ENCODE data around the gene CCNK. TPM values are rescaled to one million over a fixed set of nuclear protein-coding genes. Genes with fewer than 3 reads are reported as not detected.
A peak's percentile ranks its signal among the peaks of the same experiment; 100 is the strongest.

Gene CCNK
- total RNA-seq, 1 experiment from 2014 or later: 80.1 TPM

- Histone ChIP-seq H3T11ph (ENCODE audit: low read length) (no peak overlapping the region), H3K14ac (ENCODE audit: insufficient read depth, low read length) (no peak overlapping the region), H3K56ac (ENCODE audit: insufficient read length, low read depth, low read length) (no peak overlapping the region), H4K8ac (replicated peaks; ENCODE audit: insufficient read length, low read depth, low read length) (no peak overlapping the region), H3K4me1 (ENCODE audit: insufficient read depth, low read length) (no peaks in the 10 kb centered on the region), H2BK15ac (ENCODE audit: low read depth, low read length) (no peak overlapping the region), H2BK5ac (ENCODE audit: insufficient read length, low read length) (no peak overlapping the region), H3K23me2 (ENCODE audit: insufficient read length, low read depth, low read length, poor library complexity, severe bottlenecking) (no peaks in the 10 kb centered on the region), H2BK20ac (ENCODE audit: low read depth, low read length, poor library complexity, severe bottlenecking) (no peak overlapping the region), H3K18ac (ENCODE audit: insufficient read length, low read depth, low read length) (no peak overlapping the region), H2AK5ac (ENCODE audit: insufficient read length, low read length) (no peak overlapping the region), H2BK120ac (ENCODE audit: low read depth, low read length, poor library complexity, severe bottlenecking) (no peak overlapping the region), H3K9ac (ENCODE audit: extremely low read depth, insufficient read length, low read length) (no peak overlapping the region), H3K79me2 (ENCODE audit: insufficient read depth, low read length) (no peaks in the 10 kb centered on the region), H3K4ac (ENCODE audit: low read depth, low read length) (no peak overlapping the region), H2BK12ac (ENCODE audit: insufficient read length, low read depth, low read length) (no peak overlapping the region), H3K9me3 (ENCODE audit: control insufficient read depth, low read depth, low read length) (no peaks in the 10 kb centered on the region), H4K5ac (ENCODE audit: insufficient read length, low read depth, low read length) (no peak overlapping the region), H2AFZ (ENCODE audit: low read length) (no peak overlapping the region), H3K27ac (ENCODE audit: insufficient read length, low read depth, low read length) (no peak overlapping the region), H4K20me1 (ENCODE audit: control insufficient read depth, insufficient read depth, insufficient read length) (no peaks in the 10 kb centered on the region), H3K23ac (ENCODE audit: insufficient read length, low read depth, low read length) (no peak overlapping the region), H3K4me2 (ENCODE audit: insufficient read depth, insufficient read length, low read length) (no peak overlapping the region), H4K91ac (ENCODE audit: insufficient read length, low read depth, low read length) (no peak overlapping the region), H3K27me3 (ENCODE audit: insufficient read depth, low read length) (no peaks in the 10 kb centered on the region), H3K79me1 (ENCODE audit: insufficient read depth, low read depth, low read length, poor library complexity, severe bottlenecking) (no peaks in the 10 kb centered on the region)
- Mint-ChIP-seq H3K27ac (peak overlapping the region; percentile 40 to 89 (median 49); a peak in 5 of 7 replicates), H3K9me3 (no peaks in the 10 kb centered on the region), H3K36me3 (ENCODE audit: insufficient read depth in 1 of 3, low read depth in 3 of 3) (peaks cover 14 to 29% (median 28%) of the 10 kb centered on the region in 3 experiments), H3K4me1 (peaks cover 5 to 6% of the 10 kb centered on the region in 2 experiments), H3K27me3 (ENCODE audit: low read depth) (no peaks in the 10 kb centered on the region), H3K4me3 (no peak overlapping the region)
- WGBS (ENCODE audit: extremely low coverage, insufficient read length, low lambda C conversion rate): no CpG with 5 or more reads among the region's 7 CpGs
- TF ChIP-seq, protein P1, sequence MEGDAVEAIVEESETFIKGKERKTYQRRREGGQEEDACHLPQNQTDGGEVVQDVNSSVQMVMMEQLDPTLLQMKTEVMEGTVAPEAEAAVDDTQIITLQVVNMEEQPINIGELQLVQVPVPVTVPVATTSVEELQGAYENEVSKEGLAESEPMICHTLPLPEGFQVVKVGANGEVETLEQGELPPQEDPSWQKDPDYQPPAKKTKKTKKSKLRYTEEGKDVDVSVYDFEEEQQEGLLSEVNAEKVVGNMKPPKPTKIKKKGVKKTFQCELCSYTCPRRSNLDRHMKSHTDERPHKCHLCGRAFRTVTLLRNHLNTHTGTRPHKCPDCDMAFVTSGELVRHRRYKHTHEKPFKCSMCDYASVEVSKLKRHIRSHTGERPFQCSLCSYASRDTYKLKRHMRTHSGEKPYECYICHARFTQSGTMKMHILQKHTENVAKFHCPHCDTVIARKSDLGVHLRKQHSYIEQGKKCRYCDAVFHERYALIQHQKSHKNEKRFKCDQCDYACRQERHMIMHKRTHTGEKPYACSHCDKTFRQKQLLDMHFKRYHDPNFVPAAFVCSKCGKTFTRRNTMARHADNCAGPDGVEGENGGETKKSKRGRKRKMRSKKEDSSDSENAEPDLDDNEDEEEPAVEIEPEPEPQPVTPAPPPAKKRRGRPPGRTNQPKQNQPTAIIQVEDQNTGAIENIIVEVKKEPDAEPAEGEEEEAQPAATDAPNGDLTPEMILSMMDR (conservative IDR thresholded peaks at IDR 0.05): no peak
- no peak for DNase-seq
Measured at GRCh38 chr14:99441918-99442317, 39.3 kb upstream of the CCNK start.
